GM06990 (cell line): ENCODE measurements around the gene COLEC12.

ENCODE experiments used
- DNase-seq: peaks from one replicate; pipeline ENCODE4 v3.0.0-alpha.2; 2011; ENCODE audit not compliant: insufficient read length; ENCODE audit errors: extremely low read depth
- H3K27me3 ChIP-seq: replicated peaks from 2 replicates; pipeline ENCODE4 v1.6.0; 2011; ENCODE audit warnings: low read length; ENCODE audit not compliant: control insufficient read depth, insufficient read depth
- H3K36me3 ChIP-seq: 2 replicates; pipeline ENCODE4 v1.5.1; 2011; ENCODE audit warnings: low read length; ENCODE audit not compliant: control insufficient read depth, insufficient read depth
- H3K4me3 ChIP-seq: replicated peaks from 2 replicates; pipeline ENCODE4 v1.5.1; 2011; ENCODE audit warnings: low read depth, mild to moderate bottlenecking, control low read depth, low read length
- CTCF ChIP-seq: IDR thresholded peaks from 2 replicates; pipeline ENCODE4 v1.5.1; 2011; ENCODE audit warnings: low read length, control low read depth, mild to moderate bottlenecking, inconsistent platforms; ENCODE audit not compliant: insufficient read depth, poor library complexity, severe bottlenecking

COLEC12 gene

GRCh38 chr18:512957-513356 is 12.5 kb upstream of the COLEC12 start:
- Histone ChIP-seq H3K4me3 (no peak overlapping the region), H3K36me3 (no peaks in the 10 kb centered on the region), H3K27me3 (no peaks in the 10 kb centered on the region)
- TF ChIP-seq CTCF = no peak
- DNase-seq = no peak

- TF ChIP-seq CTCF = no peak
- no peak for DNase-seq
- Histone ChIP-seq H3K27me3 (no peaks in the 10 kb centered on the region), H3K4me3 (no peak overlapping the region), H3K36me3 (no peaks in the 10 kb centered on the region)
Measured at GRCh38 chr18:508835-509234, 8.3 kb upstream of the COLEC12 start.

- Histone ChIP-seq H3K36me3 (no peaks in the 10 kb centered on the region), H3K4me3 (no peak overlapping the region), H3K27me3 (no peaks in the 10 kb centered on the region)
- TF ChIP-seq CTCF = no peak
- DNase-seq = no peak
Measured at GRCh38 chr18:507636-508035, 7.1 kb upstream of the COLEC12 start.

GRCh38 chr18:506801-507200 is 6.3 kb upstream of the COLEC12 start:
- TF ChIP-seq CTCF = no peak
- H3K27me3 ChIP-seq = no peaks in the 10 kb centered on the region

GRCh38 chr18:506264-506663 is 5.8 kb upstream of the COLEC12 start:
- TF ChIP-seq CTCF = no peak
- no peaks in the 10 kb centered on the region for H3K36me3 ChIP-seq
- DNase-seq = no peak
- H3K4me3 ChIP-seq = no peak overlapping the region
- H3K27me3 ChIP-seq = no peaks in the 10 kb centered on the region

More at GRCh38 chr18:506801-507200, 6.3 kb upstream of the COLEC12 start:
- no peak for DNase-seq
- H3K4me3 ChIP-seq = no peak overlapping the region
- no peaks in the 10 kb centered on the region for H3K36me3 ChIP-seq

- peak; percentile 37 for DNase-seq
- TF ChIP-seq CTCF = no peak
- Histone ChIP-seq H3K27me3 (no peaks in the 10 kb centered on the region; the same call in 1 of the 2 replicates), H3K4me3 (no peak overlapping the region), H3K36me3 (no peaks in the 10 kb centered on the region)
Measured at GRCh38 chr18:505483-506122, 5.1 kb upstream of the COLEC12 start.
